K562 (cell line): ENCODE measurements around the gene RTF1. TPM values are rescaled to one million over a fixed set of nuclear protein-coding genes. Genes with fewer than 3 reads are reported as not detected.

Experiments
- BHLHE40 ChIP-seq: IDR thresholded peaks from 2 replicates; pipeline ENCODE4 v1.6.1; 2011; ENCODE audit warnings: low read length, improper control_type of control experiment
- EHMT2 ChIP-seq: fragments of 450-650 bp; IDR thresholded peaks from 2 replicates; pipeline ENCODE4 v1.6.1; 2018; ENCODE audit warnings: antibody characterized with exemption
- FOXA1 ChIP-seq: fragments of 450-650 bp; IDR thresholded peaks from 2 replicates; pipeline ENCODE4 v1.6.1; 2016; ENCODE audit warnings: mild to moderate bottlenecking, borderline replicate concordance
- GATAD2B ChIP-seq: fragments of 450-650 bp; IDR thresholded peaks from 2 replicates; pipeline ENCODE4 v1.6.1; 2017; ENCODE audit warnings: mild to moderate bottlenecking, borderline replicate concordance
- NUFIP1 ChIP-seq: fragments of 450-650 bp; IDR thresholded peaks from 2 replicates; pipeline ENCODE4 v1.6.1; 2018; ENCODE audit not compliant: partially characterized antibody
- OTX1 ChIP-seq: fragments of 450-650 bp; formaldehyde crosslinking; IDR thresholded peaks from 2 replicates; pipeline ENCODE4 v1.4.0; 2022; ENCODE audit warnings: mild to moderate bottlenecking
- PATZ1 ChIP-seq: fragments of 250-450 bp; sonication (Bioruptor Pico); IDR thresholded peaks from 2 replicates; pipeline ENCODE4 v1.5.0; 2020; ENCODE audit warnings: mild to moderate bottlenecking, borderline replicate concordance
- RHOXF2B ChIP-seq: fragments of 250-450 bp; sonication (Bioruptor Pico); conservative IDR thresholded peaks from 2 replicates; pipeline ENCODE4 v1.5.1; 2021
- SAP30 ChIP-seq: fragments of 200-600 bp; sonication (generic); IDR thresholded peaks from 2 replicates; pipeline ENCODE4 v1.6.1; 2012; ENCODE audit warnings: borderline replicate concordance, low read depth, mild to moderate bottlenecking, moderate library complexity, low read length, control low read depth, inconsistent platforms; ENCODE audit not compliant: insufficient read depth, poor library complexity, severe bottlenecking
- SREBF1 ChIP-seq: fragments of 150-350 bp; IDR thresholded peaks from 2 replicates; pipeline ENCODE4 v1.6.1; 2014; ENCODE audit warnings: antibody characterized with exemption, low read depth, low read length, borderline replicate concordance
- SRSF7 ChIP-seq: fragments of 200-400 bp; formaldehyde crosslinking; optimal IDR thresholded peaks from 2 replicates; pipeline ENCODE3; 2017; ENCODE audit warnings: mild to moderate bottlenecking, low read depth, low read length
- U2AF2 ChIP-seq: fragments of 200-400 bp; formaldehyde crosslinking; optimal IDR thresholded peaks from 2 replicates; pipeline ENCODE3; 2017; ENCODE audit warnings: low read depth, mild to moderate bottlenecking, low read length
- XRCC4 ChIP-seq: IDR thresholded peaks from one replicate; pipeline ENCODE4 v1.6.1; 2011; ENCODE audit not compliant: insufficient read depth, insufficient read length; ENCODE audit errors: extremely low read depth
- ZBTB33 ChIP-seq: sonication (generic); formaldehyde crosslinking; IDR thresholded peaks from 2 replicates; pipeline ENCODE4 v1.8.1; 2023; ENCODE audit warnings: mild to moderate bottlenecking, missing genetic modification reagents
- ZNF134 ChIP-seq: fragments of 250-450 bp; sonication (Bioruptor Pico); conservative IDR thresholded peaks from 2 replicates; pipeline ENCODE4 v1.4.0; 2020
- ZNF436 ChIP-seq: fragments of 250-450, 450-650 bp; sonication (Bioruptor Pico); formaldehyde crosslinking; IDR thresholded peaks from 2 replicates; pipeline ENCODE4 v1.7.0; 2020; ENCODE audit warnings: mild to moderate bottlenecking
- ZNF551 ChIP-seq: fragments of 250-450 bp; sonication (Bioruptor Pico); IDR thresholded peaks from 2 replicates; pipeline ENCODE4 v1.5.0; 2021; ENCODE audit warnings: mild to moderate bottlenecking, moderate library complexity
- polyA plus RNA-seq, 8 experiments: library from polyadenylated mRNA; depleted of rRNA in 4 of 8; stranded (reverse) in 5 of 8; unstranded in 3 of 8; fragments of >200 nt; fragmentation: Nextera tagmentation in 2 of 8; fragmentation: Illumina TruSeq in 1 of 8; extraction: Ambion mirVana in 2 of 8; extraction: Trizol in 1 of 8; gene quantifications; 2 replicates each; pipeline versions ENCODE4 v1.2.1 to v1.2.3, GENCODE V29; 2011 to 2014; ENCODE audit warnings: inconsistent platforms in 1 of 8, missing spikeins in 1 of 8
- total RNA-seq, 7 experiments: library from RNA; depleted of rRNA in 6 of 7; stranded (reverse); fragments of >200 nt in 6 of 7; fragmentation: Illumina TruSeq in 2 of 7; extraction: Trizol in 2 of 7; gene quantifications; 2 replicates each; pipeline versions ENCODE4 v1.2.1 to v1.2.3, GENCODE V29; 2011 to 2021; ENCODE audit warnings: low replicate concordance in 1 of 7
- TF ChIP-seq, protein P1 (sequence below): sonication (generic); formaldehyde crosslinking; IDR thresholded peaks from 2 replicates; pipeline ENCODE4 v1.8.0; 2022; ENCODE audit warnings: mild to moderate bottlenecking, missing genetic modification reagents
- TF ChIP-seq, protein P2 (sequence below), 2 experiments: fragments of 450-650 bp; IDR thresholded peaks; 2 replicates each; pipeline ENCODE4 v1.6.1; 2016
- TF ChIP-seq, protein P3 (sequence below), 2 experiments: fragments of 450-650 bp; conservative IDR thresholded peaks; 2 replicates each; pipeline ENCODE4 v1.6.1; 2017; ENCODE audit warnings: mild to moderate bottlenecking in 2 of 2, moderate library complexity in 2 of 2

The RTF1 gene
- total and polyA plus RNA-seq, 9 of the 15 experiments (the other 6 are each of a cell fraction or from before 2014, with no cell fraction given): 7.6 to 69.5 (median 31.5) TPM

GRCh38 chr15:41512940-41513505 is 96.1 kb downstream of the RTF1 start (continued):
- TF ChIP-seq SAP30: no peak
- TF ChIP-seq PATZ1 (CRISPR knock-in tag): no peak
- no peak for TF ChIP-seq SREBF1
- TF ChIP-seq RHOXF2B (CRISPR knock-in tag): no peak
- TF ChIP-seq NUFIP1: no peak
- TF ChIP-seq, protein P1, sequence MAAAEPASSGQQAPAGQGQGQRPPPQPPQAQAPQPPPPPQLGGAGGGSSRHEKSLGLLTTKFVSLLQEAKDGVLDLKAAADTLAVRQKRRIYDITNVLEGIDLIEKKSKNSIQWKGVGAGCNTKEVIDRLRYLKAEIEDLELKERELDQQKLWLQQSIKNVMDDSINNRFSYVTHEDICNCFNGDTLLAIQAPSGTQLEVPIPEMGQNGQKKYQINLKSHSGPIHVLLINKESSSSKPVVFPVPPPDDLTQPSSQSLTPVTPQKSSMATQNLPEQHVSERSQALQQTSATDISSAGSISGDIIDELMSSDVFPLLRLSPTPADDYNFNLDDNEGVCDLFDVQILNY (CRISPR knock-in tag): no peak
- TF ChIP-seq, protein P2, sequence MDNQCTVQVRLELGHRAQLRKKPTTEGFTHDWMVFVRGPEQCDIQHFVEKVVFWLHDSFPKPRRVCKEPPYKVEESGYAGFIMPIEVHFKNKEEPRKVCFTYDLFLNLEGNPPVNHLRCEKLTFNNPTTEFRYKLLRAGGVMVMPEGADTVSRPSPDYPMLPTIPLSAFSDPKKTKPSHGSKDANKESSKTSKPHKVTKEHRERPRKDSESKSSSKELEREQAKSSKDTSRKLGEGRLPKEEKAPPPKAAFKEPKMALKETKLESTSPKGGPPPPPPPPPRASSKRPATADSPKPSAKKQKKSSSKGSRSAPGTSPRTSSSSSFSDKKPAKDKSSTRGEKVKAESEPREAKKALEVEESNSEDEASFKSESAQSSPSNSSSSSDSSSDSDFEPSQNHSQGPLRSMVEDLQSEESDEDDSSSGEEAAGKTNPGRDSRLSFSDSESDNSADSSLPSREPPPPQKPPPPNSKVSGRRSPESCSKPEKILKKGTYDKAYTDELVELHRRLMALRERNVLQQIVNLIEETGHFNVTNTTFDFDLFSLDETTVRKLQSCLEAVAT (IDR thresholded peaks at IDR 0.05): no peak; a peak in 1 of 4 replicates
- no peak for TF ChIP-seq ZNF134
- TF ChIP-seq ZNF551 (CRISPR knock-in tag): no peak
- no peak for TF ChIP-seq EHMT2
- TF ChIP-seq ZBTB33 (CRISPR knock-in tag): 0 out of 2 replicates have a peak, but pooled peaks have one; percentile 21
- no peak for TF ChIP-seq BHLHE40
- TF ChIP-seq SRSF7: no peak
- no peak for TF ChIP-seq XRCC4
- TF ChIP-seq U2AF2: no peak
- no peak for TF ChIP-seq GATAD2B
- no peak for TF ChIP-seq ZNF436 (CRISPR knock-in tag)
- no peak for TF ChIP-seq FOXA1
- TF ChIP-seq, protein P3, sequence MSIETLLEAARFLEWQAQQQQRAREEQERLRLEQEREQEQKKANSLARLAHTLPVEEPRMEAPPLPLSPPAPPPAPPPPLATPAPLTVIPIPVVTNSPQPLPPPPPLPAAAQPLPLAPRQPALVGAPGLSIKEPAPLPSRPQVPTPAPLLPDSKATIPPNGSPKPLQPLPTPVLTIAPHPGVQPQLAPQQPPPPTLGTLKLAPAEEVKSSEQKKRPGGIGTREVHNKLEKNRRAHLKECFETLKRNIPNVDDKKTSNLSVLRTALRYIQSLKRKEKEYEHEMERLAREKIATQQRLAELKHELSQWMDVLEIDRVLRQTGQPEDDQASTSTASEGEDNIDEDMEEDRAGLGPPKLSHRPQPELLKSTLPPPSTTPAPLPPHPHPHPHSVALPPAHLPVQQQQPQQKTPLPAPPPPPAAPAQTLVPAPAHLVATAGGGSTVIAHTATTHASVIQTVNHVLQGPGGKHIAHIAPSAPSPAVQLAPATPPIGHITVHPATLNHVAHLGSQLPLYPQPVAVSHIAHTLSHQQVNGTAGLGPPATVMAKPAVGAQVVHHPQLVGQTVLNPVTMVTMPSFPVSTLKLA (conservative IDR thresholded peaks at IDR 0.05): no peak
- TF ChIP-seq OTX1 (CRISPR knock-in tag): no peak
